ENCODE results near the gene C13orf46. TPM values are rescaled to one million over a fixed set of nuclear protein-coding genes. Genes with fewer than 3 reads are reported as not detected.

C13orf46 gene
- total and polyA plus RNA-seq, 2 of the 8 experiments (the other 6 are each of a cell fraction or from before 2014, with no cell fraction given), result 0.23 to 0.28 TPM

DNA sequence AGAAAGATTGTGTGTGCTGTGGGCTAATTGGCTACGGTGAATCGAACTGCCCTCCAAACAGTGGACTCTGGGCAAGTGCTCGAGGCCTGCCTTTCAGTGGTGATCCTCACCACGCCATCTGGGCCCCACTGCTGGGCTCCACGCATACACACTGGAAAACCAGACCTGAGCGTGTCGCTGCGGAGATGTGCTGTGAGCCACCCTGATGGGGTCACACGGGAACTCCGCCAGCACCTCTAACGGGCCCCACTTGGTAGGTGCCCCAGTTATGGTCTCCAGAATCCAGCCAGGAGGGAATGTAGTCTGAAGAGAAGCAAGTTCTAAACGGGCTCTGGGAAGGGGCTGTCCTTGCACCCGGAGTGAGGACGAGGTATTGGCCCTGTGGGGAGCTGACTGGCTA, 39.3 kb downstream of the C13orf46 start (continued):
- TF ChIP-seq RAD21 (IDR thresholded peaks at IDR 0.05 in 1 of 2, conservative IDR thresholded peaks at IDR 0.05 in 1 of 2; ENCODE audit: low read depth in 2 of 2, low read length in 2 of 2) (no peak), FOSL1 (IDR thresholded peaks at IDR 0.05; ENCODE audit: insufficient read depth, low read depth, low read length) (no peak)
- TF ChIP-seq, protein P1, sequence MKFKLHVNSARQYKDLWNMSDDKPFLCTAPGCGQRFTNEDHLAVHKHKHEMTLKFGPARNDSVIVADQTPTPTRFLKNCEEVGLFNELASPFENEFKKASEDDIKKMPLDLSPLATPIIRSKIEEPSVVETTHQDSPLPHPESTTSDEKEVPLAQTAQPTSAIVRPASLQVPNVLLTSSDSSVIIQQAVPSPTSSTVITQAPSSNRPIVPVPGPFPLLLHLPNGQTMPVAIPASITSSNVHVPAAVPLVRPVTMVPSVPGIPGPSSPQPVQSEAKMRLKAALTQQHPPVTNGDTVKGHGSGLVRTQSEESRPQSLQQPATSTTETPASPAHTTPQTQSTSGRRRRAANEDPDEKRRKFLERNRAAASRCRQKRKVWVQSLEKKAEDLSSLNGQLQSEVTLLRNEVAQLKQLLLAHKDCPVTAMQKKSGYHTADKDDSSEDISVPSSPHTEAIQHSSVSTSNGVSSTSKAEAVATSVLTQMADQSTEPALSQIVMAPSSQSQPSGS (IDR thresholded peaks at IDR 0.05; ENCODE audit: low read length), result no peak

All from H1 (cell line).